HepG2 (cell line): Measurements from ENCODE around the gene LRRC8C. TPM values are rescaled to one million over a fixed set of nuclear protein-coding genes. Genes with fewer than 3 reads are reported as not detected.

Experiments used
- ATAC-seq: fragments of 200-7000 bp; cut with Tn5 transposase; 3 replicates; pipeline ENCODE4 v1.9.1; 2020; ENCODE audit warnings: mild to moderate bottlenecking, moderate library complexity
- BruUV-seq: library from RNA; stranded (reverse); fragments of 400-500 nt; replicated peaks from 2 replicates; lab custom pipeline; 2021; lab: Mats Ljungman, UMichigan
- CTCF ChIA-PET: fragments of 300-600 bp; formaldehyde crosslinking; extraction: SDS; loops from one replicate; lab custom pipeline; 2021; ENCODE audit warnings: low total read pairs, inconsistent platforms, low intra/inter-chr PET ratio; lab: Yijun Ruan, JAX
- POLR2A ChIA-PET: fragments of 350-600 bp; sonication (Branson Sonifier 250); formaldehyde crosslinking; loops from one replicate; lab custom pipeline; 2020; ENCODE audit warnings: antibody characterized with exemption, inconsistent platforms; lab: Yijun Ruan, JAX
- DNase-seq: peaks from one replicate; pipeline ENCODE4 v3.0.0-alpha.2; 2015; ENCODE audit warnings: low spot score
- FAIRE-seq: peaks from 3 replicates; lab custom pipeline; 2011; peaks lifted over from hg19 to GRCh38; lab: Jason Lieb, UNC
- H2AFZ ChIP-seq: one replicate; pipeline ENCODE4 v1.6.1; 2011; ENCODE audit warnings: low read length, inconsistent platforms
- H3K27ac ChIP-seq: fragments of 300-600 bp; 3 replicates; pipeline ENCODE4 v1.8.0; 2011; ENCODE audit warnings: mixed run types, mild to moderate bottlenecking, mixed read lengths, low read length, inconsistent platforms; ENCODE audit not compliant: insufficient read depth; ENCODE audit errors: extremely low read length
- H3K27me3 ChIP-seq, 2 experiments: fragments of 200-600 bp in 1 of 2; 2 replicates in 1 of 2; 3 replicates in 1 of 2; pipeline versions ENCODE4 v1.6.0 to v1.8.0; 2011; ENCODE audit warnings: low read length in 2 of 2, mild to moderate bottlenecking in 2 of 2, moderate library complexity in 2 of 2, inconsistent platforms in 1 of 2; ENCODE audit not compliant: insufficient read depth in 2 of 2, control insufficient read depth in 1 of 2
- H3K36me3 ChIP-seq, 2 experiments: fragments of 200-600 bp in 1 of 2; replicated peaks in 1 of 2; 2 replicates in 1 of 2; 3 replicates in 1 of 2; pipeline versions ENCODE4 v1.5.1 to v1.8.0; 2011; ENCODE audit warnings: low read length in 2 of 2, inconsistent platforms in 1 of 2; ENCODE audit not compliant: insufficient read depth in 2 of 2, control insufficient read depth in 1 of 2
- H3K4me1 ChIP-seq: 2 replicates; pipeline ENCODE4 v1.5.1; 2012; ENCODE audit warnings: low read length, inconsistent platforms; ENCODE audit not compliant: insufficient read depth
- H3K4me2 ChIP-seq: 2 replicates; pipeline ENCODE4 v1.6.0; 2011; ENCODE audit warnings: low read depth, low read length, inconsistent platforms
- H3K4me3 ChIP-seq, 3 experiments: fragments of 200-600 bp in 1 of 3; sonication (generic), shearing (Covaris generic) in 1 of 3; replicated peaks in 1 of 3; 2 replicates each; pipeline ENCODE4 v1.5.1; 2011 to 2016; ENCODE audit warnings: low read length in 3 of 3, inconsistent platforms in 2 of 3, low read depth in 2 of 3, mild to moderate bottlenecking in 2 of 3, control low read depth in 1 of 3, mixed read lengths in 1 of 3; ENCODE audit not compliant: insufficient read depth in 1 of 3
- H3K79me2 ChIP-seq: one replicate; pipeline ENCODE4 v1.6.1; 2011; ENCODE audit warnings: low read length, inconsistent platforms; ENCODE audit not compliant: insufficient read depth
- H3K9ac ChIP-seq: 2 replicates; pipeline ENCODE4 v1.6.0; 2011; ENCODE audit warnings: mild to moderate bottlenecking, low read depth, low read length, inconsistent platforms; ENCODE audit not compliant: insufficient read depth
- H3K9me3 ChIP-seq: 2 replicates; pipeline ENCODE4 v1.5.1; 2012; ENCODE audit warnings: mild to moderate bottlenecking, low read length
- H4K20me1 ChIP-seq: 2 replicates; pipeline ENCODE4 v1.6.0; 2011; ENCODE audit warnings: inconsistent platforms, mild to moderate bottlenecking, low read length, moderate library complexity; ENCODE audit not compliant: insufficient read depth
- CBX2 ChIP-seq, 2 experiments: fragments of 200-600 bp in 1 of 2; sonication (generic); formaldehyde crosslinking in 1 of 2; IDR thresholded peaks; 2 replicates each; pipeline versions ENCODE4 v1.7.0 to v1.8.1; 2018 to 2022; ENCODE audit warnings: low read depth in 2 of 2, low read length in 1 of 2, mild to moderate bottlenecking in 1 of 2, missing genetic modification reagents in 1 of 2
- GATA4 ChIP-seq: sonication (generic); IDR thresholded peaks from 2 replicates; pipeline ENCODE4 v1.6.1; 2016; ENCODE audit warnings: antibody characterized with exemption, low read depth, borderline replicate concordance
- GFI1 ChIP-seq: sonication (generic); formaldehyde crosslinking; IDR thresholded peaks from 2 replicates; pipeline ENCODE4 v1.5.0; 2020; ENCODE audit warnings: missing genetic modification reagents, mild to moderate bottlenecking, borderline replicate concordance
- HMG20B ChIP-seq: conservative IDR thresholded peaks from 2 replicates; pipeline ENCODE4 v1.6.1; 2016; ENCODE audit warnings: missing genetic modification reagents, missing compliant biosample characterization
- HNF1B ChIP-seq: sonication (generic); formaldehyde crosslinking; IDR thresholded peaks from 2 replicates; pipeline ENCODE4 v1.5.1; 2020; ENCODE audit warnings: mild to moderate bottlenecking, moderate library complexity, missing genetic modification reagents
- HOXA5 ChIP-seq: sonication (generic); formaldehyde crosslinking; IDR thresholded peaks from 2 replicates; pipeline ENCODE4 v1.4.0; 2020; ENCODE audit warnings: missing genetic modification reagents
- MAFG ChIP-seq: sonication (generic); formaldehyde crosslinking; IDR thresholded peaks from 2 replicates; pipeline ENCODE4 v1.5.1; 2020; ENCODE audit warnings: mild to moderate bottlenecking, missing genetic modification reagents
- MXD4 ChIP-seq: IDR thresholded peaks from 2 replicates; pipeline ENCODE4 v1.6.1; 2016; ENCODE audit warnings: mild to moderate bottlenecking, missing biosample characterization, missing genetic modification reagents
- NBN ChIP-seq: fragments of 450-650 bp; conservative IDR thresholded peaks from 2 replicates; pipeline ENCODE4 v1.6.1; 2017
- NFE2 ChIP-seq: sonication (generic); formaldehyde crosslinking; IDR thresholded peaks from 2 replicates; pipeline ENCODE4 v1.4.0; 2020; ENCODE audit warnings: missing genetic modification reagents
- NFYC ChIP-seq: IDR thresholded peaks from 2 replicates; pipeline ENCODE4 v1.6.1; 2016; ENCODE audit warnings: missing genetic modification reagents, missing compliant biosample characterization
- SIN3A ChIP-seq: IDR thresholded peaks from 2 replicates; pipeline ENCODE4 v1.6.1; 2011; ENCODE audit warnings: low read depth, mild to moderate bottlenecking, control low read depth, low read length, borderline replicate concordance
- SRSF9 ChIP-seq: fragments of 200-400 bp; formaldehyde crosslinking; IDR thresholded peaks from 2 replicates; pipeline ENCODE4 v1.6.1; 2018; ENCODE audit warnings: borderline replicate concordance, mild to moderate bottlenecking, low read depth, low read length; ENCODE audit not compliant: insufficient read depth, poor library complexity, severe bottlenecking
- TAF1 ChIP-seq: sonication (generic); formaldehyde crosslinking; IDR thresholded peaks from 2 replicates; pipeline ENCODE4 v1.4.0; 2020; ENCODE audit warnings: missing genetic modification reagents
- YY1 ChIP-seq: IDR thresholded peaks from 2 replicates; pipeline ENCODE4 v1.6.1; 2011; ENCODE audit warnings: low read length, low read depth, moderate library complexity, mild to moderate bottlenecking; ENCODE audit not compliant: insufficient read depth, insufficient replicate concordance
- ZBTB26 ChIP-seq: IDR thresholded peaks from 2 replicates; pipeline ENCODE4 v1.6.1; 2016; ENCODE audit warnings: missing compliant biosample characterization, missing genetic modification reagents, borderline replicate concordance
- ZBTB43 ChIP-seq: sonication (generic); formaldehyde crosslinking; conservative IDR thresholded peaks from 2 replicates; pipeline ENCODE4 v1.4.0; 2020; ENCODE audit warnings: missing genetic modification reagents
- ZNF275 ChIP-seq: sonication (generic); formaldehyde crosslinking; IDR thresholded peaks from 2 replicates; pipeline ENCODE4 v1.8.0; 2022; ENCODE audit warnings: missing genetic modification reagents, mild to moderate bottlenecking, inconsistent platforms, borderline replicate concordance
- WGBS: methylation state at CpG from one replicate; pipeline ENCODE4 v1.1.6; 2017; ENCODE audit warnings: low lambda C conversion rate; 5-methylcytosine and 5-hydroxymethylcytosine counted together
- in situ Hi-C: cut with HindIII; loops from 2 replicates; pipeline ENCODE4 v1.10.0; 2017; ENCODE audit warnings: low pct_unique_long_range_greater_than_20kb; ENCODE audit not compliant: extremely low pct_ligation_motif_present
- intact Hi-C: fragments of 100-400 bp; cut with micrococcal nuclease; formaldehyde crosslinking; loops from one replicate; pipeline ENCODE4 v1.10.0; 2022; ENCODE audit not compliant: unreplicated experiment
- polyA plus RNA-seq, 8 experiments: library from polyadenylated mRNA; depleted of rRNA in 3 of 8; stranded (reverse) in 7 of 8; unstranded in 1 of 8; fragments of >200 nt; fragmentation: Illumina TruSeq in 4 of 8; extraction: Trizol in 4 of 8; gene quantifications; 2 replicates each; pipeline versions ENCODE4 v1.2.1 to v1.2.3, GENCODE V29; 2011 to 2016; ENCODE audit warnings: low read depth in 4 of 8, missing spikeins in 1 of 8, mixed read lengths in 1 of 8; ENCODE audit not compliant: insufficient read depth in 1 of 8
- total RNA-seq, 5 experiments: library from RNA; depleted of rRNA; stranded (reverse); fragments of >200 nt; fragmentation: Illumina TruSeq; extraction: Trizol; gene quantifications; 2 replicates each; pipeline ENCODE4 v1.2.3, GENCODE V29; 2016; ENCODE audit warnings: low read depth in 1 of 5

The LRRC8C gene
- total and polyA plus RNA-seq, 2 of the 13 experiments (the other 11 are each of a cell fraction or from before 2014, with no cell fraction given) = 0.22 to 0.32 TPM

- TF ChIP-seq MAFG (CRISPR knock-in tag) (no peak), GFI1 (CRISPR knock-in tag) (no peak), ZBTB26 (CRISPR knock-in tag) (no peak), NBN (no peak), NFE2 (no peak), HNF1B (CRISPR knock-in tag) (no peak), SIN3A (no peak), SRSF9 (no peak), ZNF275 (CRISPR knock-in tag) (no peak), NFYC (CRISPR knock-in tag) (no peak), YY1 (no peak), HMG20B (CRISPR knock-in tag) (no peak), ZBTB43 (CRISPR knock-in tag) (no peak), CBX2 (IDR thresholded peaks at IDR 0.05; ENCODE audit: low read depth, low read length) (no peak), CBX2 (CRISPR knock-in tag; IDR thresholded peaks at IDR 0.05; ENCODE audit: low read depth) (no peak), HOXA5 (CRISPR knock-in tag) (no peak), GATA4 (no peak), TAF1 (no peak), MXD4 (CRISPR knock-in tag) (no peak)
- TF ChIP-seq, all 625 proteins: peak for 0
- BruUV-seq = no TSS peak
- Histone ChIP-seq H3K9ac (no peak overlapping the region), H3K27me3 (peaks cover 1 to 15% of the 10 kb centered on the region in 2 experiments; a peak in 3 of 5 replicates), H3K4me1 (peaks cover 32% of the 10 kb centered on the region), H3K4me2 (no peak overlapping the region), H3K27ac (no peak overlapping the region), H3K36me3 (no peaks in the 10 kb centered on the region), H4K20me1 (no peaks in the 10 kb centered on the region), H3K79me2 (no peaks in the 10 kb centered on the region), H3K4me3 (no peak overlapping the region), H2AFZ (no peak overlapping the region), H3K9me3 (no peaks in the 10 kb centered on the region)
- no peak for DNase-seq
- intact Hi-C loops (no loop called here), in situ Hi-C loops (no loop called here)
- FAIRE-seq = no peak
- ChIA-PET CTCF (no interaction called here), POLR2A (no interaction called here)
- 58% methylated on average over 3 of the region's 3 CpGs for WGBS
- ATAC-seq = no peak
Observed at GRCh38 chr1:89755591-89755990, 122.7 kb downstream of the LRRC8C start.
